ENCODE data around the gene SLFN14.
"Not testable (repeated sequence)": the region's sequence is repeated elsewhere in the genome, so short reads cannot be mapped to it uniquely, and the experiment has no call there.

The SLFN14 gene

GRCh38 chr17:35557353-35557752 lies 3.3 kb downstream of the SLFN14 start:
- no peak for DNase-seq

- DNase-seq: no peak
These were observed 4.9 kb downstream of the SLFN14 start for GRCh38 chr17:35555691-35556090.

- no peak for DNase-seq
These were observed 6.0 kb downstream of the SLFN14 start for GRCh38 chr17:35554668-35555067.

- DNase-seq: no peak
These were observed 7.3 kb downstream of the SLFN14 start for GRCh38 chr17:35553310-35553709.

GRCh38 chr17:35548978-35549377 lies 11.6 kb downstream of the SLFN14 start:
- DNase-seq: no peak

GRCh38 chr17:35548208-35548810 lies 12.3 kb downstream of the SLFN14 start:
- DNase-seq: no peak

- no peak for DNase-seq
These were observed 14.1 kb downstream of the SLFN14 start for GRCh38 chr17:35546487-35546886.

- no peak for DNase-seq
These were observed 15.5 kb downstream of the SLFN14 start for GRCh38 chr17:35545150-35545549.

GRCh38 chr17:35543856-35544255 lies 16.8 kb downstream of the SLFN14 start:
- no peak for DNase-seq

GRCh38 chr17:35542990-35543389 lies 17.6 kb downstream of the SLFN14 start:
- no peak for DNase-seq

- DNase-seq: no peak
These were observed 19.2 kb downstream of the SLFN14 start for GRCh38 chr17:35541434-35541833.

GRCh38 chr17:35540589-35541404 lies 19.8 kb downstream of the SLFN14 start:
- no peak for DNase-seq

GRCh38 chr17:35539659-35540026 lies 21.0 kb downstream of the SLFN14 start:
- DNase-seq: no peak

- no peak for DNase-seq
These were observed 22.9 kb downstream of the SLFN14 start, which contains the start of gene SLFN12L for GRCh38 chr17:35537601-35538141. SLFN12L (minus strand) TSS chr17:35537678; CDS start chr17:35522364, 15,314 bp downstream.

- no peak for DNase-seq
These were observed 23.9 kb downstream of the SLFN14 start for GRCh38 chr17:35536664-35537171.

- DNase-seq: not testable (repeated sequence)
These were observed 25.2 kb downstream of the SLFN14 start for GRCh38 chr17:35535406-35535805.

GRCh38 chr17:35534576-35535093 lies 26.0 kb downstream of the SLFN14 start:
- DNase-seq: no peak

GRCh38 chr17:35531160-35531559 lies 29.5 kb downstream of the SLFN14 start:
- no peak for DNase-seq

- DNase-seq: no peak
These were observed 30.8 kb downstream of the SLFN14 start for GRCh38 chr17:35529866-35530265.

GRCh38 chr17:35529326-35529725 lies 31.3 kb downstream of the SLFN14 start:
- DNase-seq: not testable (repeated sequence)

- DNase-seq: no peak
These were observed 37.3 kb downstream of the SLFN14 start for GRCh38 chr17:35523296-35523695.

- not testable (repeated sequence) for DNase-seq
These were observed 38.9 kb downstream of the SLFN14 start for GRCh38 chr17:35521654-35522256.

GRCh38 chr17:35521150-35521549 lies 39.5 kb downstream of the SLFN14 start:
- DNase-seq: no peak

All from NCI-H1092 treated with DMSO at 0.1 percent for 48 hours (cell line).